GM21390 (cell line): ENCODE measurements around the gene PRCD.

Source experiments
- ATAC-seq: cut with Tn5 transposase; IDR thresholded peaks from one replicate; pipeline ENCODE4 v1.9.1; 2021; ENCODE audit not compliant: unreplicated experiment

PRCD gene

GRCh38 chr17:76567634-76568432, 28.0 kb downstream of the PRCD start:
- ATAC-seq: no peak

GRCh38 chr17:76568811-76569221, 29.0 kb downstream of the PRCD start:
- no peak for ATAC-seq

GRCh38 chr17:76569607-76570279, 29.9 kb downstream of the PRCD start:
- no peak for ATAC-seq

GRCh38 chr17:76570457-76570856, 30.6 kb downstream of the PRCD start:
- ATAC-seq: no peak

GRCh38 chr17:76570877-76571471, 31.1 kb downstream of the PRCD start:
- ATAC-seq: no peak

GRCh38 chr17:76572201-76572910, 32.5 kb downstream of the PRCD start:
- ATAC-seq: no peak

- ATAC-seq: no peak
Measured at GRCh38 chr17:76573096-76573495, 33.3 kb downstream of the PRCD start.

DNA sequence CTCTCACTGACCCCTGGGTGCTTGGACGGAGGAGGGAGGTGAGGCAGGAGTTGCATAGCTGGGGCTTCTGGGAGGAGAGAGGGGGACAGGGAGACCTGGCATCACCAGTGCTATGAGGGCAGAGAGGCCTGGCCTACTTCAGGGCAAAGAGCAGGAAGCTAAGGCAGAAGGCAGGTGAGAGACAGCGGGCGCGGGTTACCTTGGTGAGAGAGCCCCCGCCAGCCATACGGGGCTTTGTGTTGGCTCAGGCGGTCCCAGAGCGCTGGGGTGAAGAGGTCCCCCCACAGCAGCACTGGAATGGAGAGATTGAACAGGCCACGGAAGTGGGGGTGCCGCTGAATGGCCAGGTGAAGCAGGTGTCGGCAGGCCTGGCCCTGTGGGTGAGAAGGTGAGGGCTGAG, 34.3 kb downstream of the PRCD start:
- no peak for ATAC-seq

DNA sequence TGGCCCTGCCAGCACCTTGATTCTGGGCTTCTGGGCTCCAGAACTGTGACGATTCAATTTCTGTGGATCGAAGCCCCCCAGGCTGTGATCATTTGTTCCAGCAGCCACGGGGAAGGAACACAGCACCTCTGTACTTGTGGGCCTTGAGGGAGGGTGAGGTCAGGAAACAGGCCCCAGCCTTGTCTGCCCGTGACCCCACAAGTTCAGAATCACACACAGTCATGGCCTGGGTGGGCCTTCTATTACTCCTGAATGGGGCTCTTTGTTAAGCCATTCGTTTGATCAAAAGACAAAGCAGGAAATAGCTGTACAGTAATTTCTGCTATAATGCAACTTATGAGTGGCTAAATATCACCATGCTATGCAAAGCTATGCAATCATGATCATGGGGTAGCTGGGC, 35.7 kb downstream of the PRCD start:
- no peak for ATAC-seq

DNA sequence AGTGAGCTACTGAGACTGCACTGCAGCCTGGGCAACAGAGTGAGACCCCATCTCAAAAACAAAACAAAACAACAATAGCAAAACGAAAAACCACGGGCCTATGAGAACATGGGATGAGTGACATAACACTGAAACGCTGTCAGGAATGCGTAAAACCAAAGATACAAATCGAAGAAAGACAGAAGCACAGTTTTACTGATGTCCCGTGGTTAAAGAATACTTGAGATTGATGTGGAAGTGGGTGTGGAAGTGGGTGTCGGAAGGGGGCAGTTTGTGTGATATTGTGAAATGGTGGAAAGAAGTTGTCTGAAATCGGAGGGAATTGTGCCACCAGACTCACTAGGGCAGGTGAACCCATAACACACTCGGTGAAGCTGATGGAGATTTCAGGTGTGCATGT, 36.3 kb downstream of the PRCD start:
- ATAC-seq: no peak

- ATAC-seq: no peak
Measured at GRCh38 chr17:76577876-76578275, 38.0 kb downstream of the PRCD start.

- ATAC-seq: no peak
Measured at GRCh38 chr17:76578376-76578775, 38.5 kb downstream of the PRCD start.

- no peak for ATAC-seq
Measured at GRCh38 chr17:76579281-76579680, 39.4 kb downstream of the PRCD start.

DNA sequence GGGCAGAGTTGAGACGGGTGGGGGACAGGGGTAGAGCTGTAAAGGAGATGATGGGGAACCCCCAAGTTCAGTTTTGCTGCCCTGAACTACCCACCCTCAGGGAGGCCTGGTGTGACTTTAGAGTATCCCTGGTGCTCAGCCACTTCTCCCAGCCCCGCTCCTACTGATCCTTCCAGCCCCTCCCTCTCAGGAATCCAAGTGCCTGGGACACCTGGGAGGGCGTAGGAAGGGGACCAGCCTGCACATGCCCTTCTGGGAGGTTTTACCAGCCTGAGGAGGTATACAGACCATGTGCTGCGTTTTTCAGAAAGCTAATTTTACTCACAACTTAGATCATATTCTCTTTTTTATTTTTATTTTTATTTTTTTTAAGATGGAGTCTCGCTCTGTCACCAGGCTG, 41.7 kb downstream of the PRCD start:
- no peak for ATAC-seq

DNA sequence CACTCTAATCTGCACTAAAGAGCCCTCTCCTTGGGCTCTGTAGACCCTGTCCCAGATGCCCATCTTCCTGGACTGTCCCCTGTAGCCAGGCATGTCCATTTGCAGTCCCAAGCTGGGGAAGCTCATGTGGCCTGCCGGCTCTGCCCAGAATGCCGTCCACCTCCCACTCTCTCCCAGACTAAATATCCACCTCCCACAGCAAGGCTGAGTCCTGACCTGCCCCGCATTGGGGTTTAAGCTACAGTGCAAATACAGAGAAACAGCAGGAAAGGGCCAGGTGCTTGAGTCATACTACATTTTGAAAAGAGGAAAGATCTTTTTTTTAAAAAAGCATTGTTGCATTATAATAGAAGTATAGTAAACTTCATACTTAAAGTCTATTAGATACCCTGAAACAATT, 42.8 kb downstream of the PRCD start:
- ATAC-seq: no peak

- ATAC-seq: no peak
Measured at GRCh38 chr17:76584427-76585032, 44.7 kb downstream of the PRCD start.

GRCh38 chr17:76585033-76585648, 45.3 kb downstream of the PRCD start:
- ATAC-seq: no peak

- ATAC-seq: no peak
Measured at GRCh38 chr17:76585649-76586593, 46.1 kb downstream of the PRCD start, which contains the start of gene ST6GALNAC2. Gene ST6GALNAC2 (minus strand): TSS chr17:76585860. CDS start chr17:76585808, 52 bp downstream.

DNA sequence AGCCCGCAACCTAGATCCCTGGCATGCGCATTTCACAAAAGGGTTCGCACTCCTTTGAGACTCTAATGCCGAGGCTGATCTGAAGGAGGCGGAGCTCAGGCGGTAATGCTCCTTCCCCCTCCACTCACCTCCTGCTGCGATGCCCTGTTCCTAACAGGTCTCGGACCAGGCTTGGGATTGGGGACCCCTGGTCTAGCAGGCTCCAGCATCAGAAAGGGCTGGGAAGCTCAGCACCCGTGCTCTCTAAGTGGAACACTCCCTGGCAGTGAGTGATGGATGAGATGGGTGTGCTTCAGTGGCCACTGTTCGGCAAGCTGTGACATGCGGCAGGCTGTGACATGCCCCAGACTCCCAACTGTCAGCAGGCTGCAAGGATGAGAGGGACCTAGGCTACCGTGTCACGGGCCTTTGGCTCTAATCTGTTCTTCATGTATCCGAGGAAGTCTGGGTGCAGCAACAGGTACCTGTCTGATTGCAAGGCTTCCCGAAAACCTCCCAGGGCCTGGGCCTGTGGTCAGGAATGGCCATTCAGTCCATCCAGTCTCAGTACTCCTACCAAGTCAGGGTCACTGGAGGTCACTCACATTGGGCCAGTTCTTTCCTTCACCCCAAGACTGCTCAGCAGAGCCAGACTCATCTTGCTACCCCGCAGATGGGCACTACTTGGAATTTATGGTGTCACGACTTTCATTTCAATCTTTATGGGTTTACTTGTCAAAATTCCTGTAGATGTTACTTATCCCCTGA, 47.1 kb downstream of the PRCD start:
- ATAC-seq: no peak
